Hematopoietic multipotent progenitor cell treated with erythropoietin and hydrocortisone succinate and interleukin-3 and kit ligand, for 4 days (in vitro differentiated cells): Measurements from ENCODE around the gene COLQ.
"Not testable (repeated sequence)": the region's sequence is repeated elsewhere in the genome, so short reads cannot be mapped to it uniquely, and the experiment has no call there.

ENCODE experiments used
- DNase-seq: peaks from one replicate; pipeline ENCODE4 v3.0.0-alpha.2; 2015

COLQ gene

GRCh38 chr3:15486979-15487378 is 34.5 kb downstream of the COLQ start:
- DNase-seq: no peak

- no peak for DNase-seq
Measured at GRCh38 chr3:15486020-15486419, 35.5 kb downstream of the COLQ start.

- not testable (repeated sequence) for DNase-seq
Measured at GRCh38 chr3:15484551-15484950, 37.0 kb downstream of the COLQ start.

GRCh38 chr3:15479400-15480224 is 41.9 kb downstream of the COLQ start:
- DNase-seq: no peak

GRCh38 chr3:15478640-15478979 is 42.9 kb downstream of the COLQ start:
- DNase-seq: no peak

- no peak for DNase-seq
Measured at GRCh38 chr3:15477951-15478639, 43.4 kb downstream of the COLQ start.

DNA sequence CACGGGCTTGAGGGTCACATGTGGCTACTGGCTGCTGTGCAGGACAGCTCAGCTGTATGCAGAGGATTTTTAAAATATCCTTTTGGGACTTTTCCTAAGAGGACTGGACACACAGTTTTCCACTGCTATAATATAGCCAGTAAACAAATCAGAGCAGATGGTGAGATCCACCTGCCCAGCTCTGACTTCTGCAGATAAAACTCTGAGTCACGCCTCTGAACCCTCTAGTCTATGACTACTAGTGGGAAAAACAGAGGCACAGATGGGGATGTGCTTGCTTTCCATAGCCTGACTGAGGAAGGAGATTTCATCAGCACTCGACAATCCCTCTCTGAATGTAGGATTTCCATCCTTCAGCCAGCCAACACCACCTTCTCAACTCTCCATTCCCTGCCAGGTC is 45.1 kb downstream of the COLQ start:
- no peak for DNase-seq

GRCh38 chr3:15475161-15475560 is 46.3 kb downstream of the COLQ start:
- DNase-seq: no peak

DNA sequence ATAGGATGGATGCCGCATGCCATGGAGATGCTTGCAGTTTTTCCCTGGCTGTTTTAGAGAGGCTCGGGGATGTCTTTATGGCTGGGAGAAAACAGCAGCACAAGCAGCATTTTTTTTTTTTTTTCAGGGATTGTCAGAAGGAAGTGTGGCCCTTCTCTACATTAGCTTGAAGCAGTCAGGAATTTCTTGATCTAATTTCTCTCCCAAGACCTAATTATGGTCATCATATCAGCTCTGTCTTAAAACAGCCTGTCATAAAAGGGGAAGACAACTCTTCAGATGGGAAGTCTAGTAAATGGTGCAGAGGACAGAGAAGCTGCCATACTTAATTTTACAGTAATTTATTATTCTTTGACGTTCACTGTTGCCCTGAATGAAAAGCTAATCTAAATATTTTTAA is 49.6 kb downstream of the COLQ start:
- DNase-seq: no peak

- no peak for DNase-seq
Measured at GRCh38 chr3:15470849-15471248, 50.7 kb downstream of the COLQ start.

GRCh38 chr3:15470261-15470660 is 51.2 kb downstream of the COLQ start:
- DNase-seq: no peak

GRCh38 chr3:15467227-15468181 is 54.0 kb downstream of the COLQ start:
- no peak for DNase-seq

DNA sequence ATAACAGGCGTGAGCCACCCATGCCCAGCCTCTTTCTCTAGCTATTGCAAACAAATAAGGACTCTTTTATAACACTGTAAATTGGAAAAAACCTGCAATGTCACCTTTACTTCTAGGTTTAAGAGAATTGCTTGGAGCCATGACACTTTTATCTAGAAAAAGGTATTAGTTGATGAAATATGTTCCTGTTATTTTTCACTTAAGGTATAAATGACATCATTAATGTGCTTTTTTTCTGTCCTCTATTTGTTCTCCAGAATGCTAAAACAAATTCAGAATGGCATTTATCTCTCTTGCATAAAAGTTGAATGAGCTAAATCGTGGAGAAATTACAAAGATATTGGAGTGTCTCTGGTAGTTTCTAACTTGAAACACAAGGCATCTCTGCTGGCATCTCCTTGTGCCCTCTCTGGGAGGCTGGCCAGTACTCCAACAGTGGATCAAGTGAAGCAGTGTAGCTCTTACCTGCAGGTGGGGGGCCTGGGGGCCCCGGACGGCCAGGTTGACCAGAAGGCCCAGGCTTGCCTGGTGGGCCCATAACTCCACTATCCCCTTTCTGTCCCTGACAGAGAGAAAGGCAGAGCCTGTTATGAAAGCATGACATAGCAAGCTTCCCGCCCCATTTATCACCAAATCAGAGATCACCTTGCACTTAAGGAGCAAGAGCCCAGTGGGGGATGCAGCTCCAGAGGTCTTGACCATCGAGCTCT is 55.5 kb downstream of the COLQ start:
- no peak for DNase-seq

DNA sequence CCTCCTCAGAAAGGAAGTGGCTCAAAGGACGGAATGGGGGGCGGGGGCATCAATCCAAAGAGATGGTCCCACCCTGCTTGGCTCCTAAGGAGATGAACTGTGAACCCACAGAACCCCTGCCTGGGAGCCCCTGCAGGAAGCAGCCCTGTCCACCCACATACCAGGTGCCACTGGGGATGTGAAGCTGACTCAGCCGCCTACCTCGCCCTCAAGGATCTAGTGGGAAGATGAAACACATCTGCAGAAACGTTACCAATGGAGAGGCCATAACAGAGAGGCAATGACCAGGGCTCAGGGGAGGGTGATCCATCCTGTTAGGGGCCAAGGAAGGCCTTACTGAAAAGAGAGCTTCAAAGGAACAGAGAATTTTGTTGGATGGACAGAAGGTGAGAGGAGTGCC is 59.1 kb downstream of the COLQ start:
- no peak for DNase-seq

GRCh38 chr3:15460891-15461531 is 60.5 kb downstream of the COLQ start:
- peak; percentile 82 for DNase-seq

DNA sequence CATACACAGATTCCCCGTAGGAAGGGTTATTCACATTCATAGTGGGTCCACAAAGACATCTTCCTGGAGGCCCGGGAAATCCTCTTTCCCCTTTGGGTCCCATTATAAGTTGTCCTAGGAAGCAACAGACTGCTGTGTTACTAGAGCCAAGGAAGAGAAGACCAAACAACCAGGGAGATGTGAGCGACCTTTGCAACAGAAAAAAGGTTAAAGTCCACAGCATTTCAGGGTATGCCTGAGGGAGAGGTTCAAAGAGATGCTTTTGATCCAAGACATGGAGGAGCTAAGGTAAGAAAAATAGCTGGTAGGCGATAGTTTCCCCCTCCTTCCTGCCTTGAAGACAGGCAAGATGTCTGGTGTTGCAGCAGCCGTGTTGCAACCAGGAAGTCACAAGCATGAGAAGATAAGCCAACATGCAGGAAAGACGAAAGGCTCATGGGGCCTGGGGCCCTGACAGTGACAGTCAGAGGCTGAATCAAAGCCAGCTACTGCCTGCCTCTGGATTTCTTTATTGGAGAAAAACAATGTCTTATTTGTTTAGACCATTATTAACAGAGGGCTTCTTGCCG is 63.2 kb downstream of the COLQ start:
- DNase-seq: peak; percentile 54

GRCh38 chr3:15456915-15457314 is 64.6 kb downstream of the COLQ start:
- DNase-seq: not testable (repeated sequence)

- no peak for DNase-seq
Measured at GRCh38 chr3:15456321-15456720, 65.2 kb downstream of the COLQ start.

GRCh38 chr3:15455756-15456155 is 65.8 kb downstream of the COLQ start:
- no peak for DNase-seq

- DNase-seq: no peak
Measured at GRCh38 chr3:15454965-15455364, 66.5 kb downstream of the COLQ start.

GRCh38 chr3:15453991-15454625 is 67.4 kb downstream of the COLQ start:
- no peak for DNase-seq
